Measurements from ENCODE around the gene DNMT1.
"Not testable (repeated sequence)": the region's sequence is repeated elsewhere in the genome, so short reads cannot be mapped to it uniquely, and the experiment has no call there.

DNMT1 gene

GRCh38 chr19:10182847-10183246 is 11.9 kb downstream of the DNMT1 start:
- no peak overlapping the region for H3K4me3 ChIP-seq (ENCODE audit: low read length)
- TF ChIP-seq ZNF274 (IDR thresholded peaks at IDR 0.05; ENCODE audit: low read depth, low read length): no peak

- no peak overlapping the region for H3K4me3 ChIP-seq (ENCODE audit: low read length)
- TF ChIP-seq ZNF274 (IDR thresholded peaks at IDR 0.05; ENCODE audit: low read depth, low read length): no peak
Measured at GRCh38 chr19:10182076-10182475, 12.7 kb downstream of the DNMT1 start.

- no peak overlapping the region for H3K4me3 ChIP-seq (ENCODE audit: low read length)
Measured at GRCh38 chr19:10180459-10180858, 14.3 kb downstream of the DNMT1 start.

DNA sequence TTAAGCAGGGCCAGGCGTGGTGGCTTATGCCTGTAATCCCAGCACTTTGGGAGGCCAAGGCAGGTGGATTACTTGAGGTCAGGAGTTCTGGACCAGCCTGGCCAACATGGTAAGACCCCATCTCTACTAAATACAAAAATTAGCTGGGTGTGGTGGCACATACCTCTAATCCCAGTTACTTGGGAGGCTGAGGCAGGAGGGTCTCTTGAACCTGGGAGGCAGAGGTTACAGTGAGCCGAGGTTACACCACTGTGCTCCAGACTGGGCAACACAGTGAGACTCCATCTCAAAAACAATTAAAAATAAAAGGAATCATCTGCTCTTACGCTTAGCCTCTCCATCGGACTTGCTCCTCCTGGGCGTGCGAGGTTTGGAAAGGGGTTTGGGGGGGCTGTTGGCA is 14.7 kb downstream of the DNMT1 start:
- H3K4me3 ChIP-seq (ENCODE audit: low read length): not testable (repeated sequence)

More at GRCh38 chr19:10180459-10180858, 14.3 kb downstream of the DNMT1 start:
- TF ChIP-seq ZNF274 (IDR thresholded peaks at IDR 0.05; ENCODE audit: low read depth, low read length): no peak

DNA sequence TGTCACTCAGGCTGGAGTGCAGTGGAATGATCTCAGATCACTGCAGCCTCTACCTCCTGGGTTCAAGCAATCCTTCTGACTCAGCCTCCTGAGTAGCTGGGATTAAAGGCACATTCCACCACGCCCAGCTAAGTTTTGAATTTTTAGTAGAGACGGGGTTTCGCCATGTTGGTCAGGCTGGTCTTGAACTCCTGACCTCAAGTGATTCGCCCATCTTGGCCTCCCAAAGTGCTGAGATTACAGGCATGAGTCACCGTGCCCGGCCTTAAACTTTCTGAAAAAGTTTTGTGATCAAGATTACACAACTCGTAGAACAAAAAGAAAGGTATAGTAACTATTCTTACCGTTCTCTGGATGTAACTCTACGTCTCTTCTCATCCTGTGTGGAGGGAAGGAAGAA is 21.2 kb downstream of the DNMT1 start:
- TF ChIP-seq ZNF274 (IDR thresholded peaks at IDR 0.05; ENCODE audit: low read depth, low read length): no peak
- H3K4me3 ChIP-seq (ENCODE audit: low read length): no peak overlapping the region

GRCh38 chr19:10168386-10168948 is 26.3 kb downstream of the DNMT1 start:
- H3K4me3 ChIP-seq (ENCODE audit: low read length): no peak overlapping the region
- TF ChIP-seq ZNF274 (IDR thresholded peaks at IDR 0.05; ENCODE audit: low read depth, low read length): no peak

DNA sequence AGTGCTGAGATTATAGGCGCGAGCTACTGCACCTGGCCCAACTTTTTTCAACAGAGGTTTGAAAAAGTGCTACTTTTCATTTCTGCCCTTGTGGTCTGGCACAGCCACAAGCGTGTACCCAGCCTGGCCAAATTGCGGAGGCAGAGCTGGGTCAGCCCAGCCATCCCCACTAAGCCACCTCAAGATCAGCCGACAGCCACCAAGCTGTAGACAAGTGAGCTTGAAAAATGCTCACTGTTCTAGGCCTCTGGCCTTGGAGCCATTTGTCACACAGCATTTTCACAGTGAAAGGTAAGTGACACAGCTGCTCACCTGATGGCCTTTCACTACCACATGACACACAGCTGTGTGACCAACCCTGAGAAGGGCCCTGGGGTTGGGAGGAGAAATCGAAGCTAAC is 27.3 kb downstream of the DNMT1 start:
- TF ChIP-seq ZNF274 (IDR thresholded peaks at IDR 0.05; ENCODE audit: low read depth, low read length): no peak
- no peak overlapping the region for H3K4me3 ChIP-seq (ENCODE audit: low read length)

GRCh38 chr19:10166501-10166900 is 28.3 kb downstream of the DNMT1 start:
- H3K4me3 ChIP-seq (ENCODE audit: low read length): not testable (repeated sequence)

GRCh38 chr19:10166046-10166445 is 28.7 kb downstream of the DNMT1 start:
- no peak for TF ChIP-seq ZNF274 (IDR thresholded peaks at IDR 0.05; ENCODE audit: low read depth, low read length)
- H3K4me3 ChIP-seq (ENCODE audit: low read length): no peak overlapping the region

DNA sequence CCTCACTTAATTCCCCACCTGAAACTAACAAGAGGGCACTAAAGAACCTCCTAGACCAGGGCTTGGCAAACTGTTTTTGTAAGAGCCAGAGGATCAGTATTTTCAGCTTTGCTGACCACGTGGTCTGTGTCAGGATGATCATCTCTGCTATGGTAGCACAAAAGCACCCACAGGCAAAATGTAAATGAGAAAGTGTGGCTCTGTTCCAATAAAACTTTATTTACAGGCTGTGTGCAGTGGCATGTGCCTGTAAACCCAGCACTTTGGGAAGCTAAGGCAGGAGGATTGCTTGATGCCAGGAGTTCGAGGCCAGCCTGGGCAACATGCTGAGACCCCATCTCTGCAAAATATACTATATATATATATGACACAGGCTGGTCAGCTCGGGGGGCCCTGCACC is 31.2 kb downstream of the DNMT1 start:
- TF ChIP-seq ZNF274 (IDR thresholded peaks at IDR 0.05; ENCODE audit: low read depth, low read length): no peak
- no peak overlapping the region for H3K4me3 ChIP-seq (ENCODE audit: low read length)

DNA sequence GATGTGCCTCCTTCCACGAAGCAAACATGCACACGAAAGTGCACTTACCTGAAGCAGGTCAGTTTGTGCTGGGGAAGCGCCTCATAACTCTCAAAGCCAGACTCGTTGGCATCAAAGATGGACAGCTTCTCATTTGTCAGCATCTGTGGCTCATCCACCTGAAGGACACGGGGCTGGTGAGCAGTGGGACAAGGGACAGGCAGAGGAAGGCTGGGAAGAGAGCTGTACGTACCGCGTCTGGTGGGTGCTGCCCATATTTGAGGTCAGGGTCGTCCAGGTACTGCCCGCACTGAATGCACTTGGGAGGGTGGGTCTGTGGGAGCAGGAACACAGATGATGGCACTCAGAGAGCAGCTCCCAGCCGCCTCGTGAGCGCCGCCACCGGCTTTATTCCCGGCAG is 35.1 kb downstream of the DNMT1 start:
- H3K4me3 ChIP-seq (ENCODE audit: low read length): no peak overlapping the region
- TF ChIP-seq ZNF274 (IDR thresholded peaks at IDR 0.05; ENCODE audit: low read depth, low read length): no peak

DNA sequence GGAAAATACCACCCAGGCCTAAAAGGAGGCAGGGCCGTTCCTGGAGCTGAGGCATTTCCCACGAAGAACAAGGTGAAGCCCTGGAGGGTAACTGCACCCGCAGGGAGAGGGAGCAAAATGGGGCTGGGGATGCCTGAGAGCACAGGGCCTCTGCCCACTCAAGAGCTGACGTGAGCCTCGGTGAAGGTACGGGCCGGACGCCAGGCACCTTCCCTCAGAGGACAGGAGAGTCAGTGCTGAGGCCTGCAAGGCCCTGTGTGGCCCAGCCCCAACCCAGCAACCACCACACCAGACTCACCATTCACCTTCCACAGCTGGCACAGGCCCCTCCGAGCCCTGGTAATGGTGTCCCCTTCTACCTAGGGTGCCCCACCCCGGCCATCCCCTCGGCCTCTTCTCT is 36.3 kb downstream of the DNMT1 start:
- no peak for TF ChIP-seq ZNF274 (IDR thresholded peaks at IDR 0.05; ENCODE audit: low read depth, low read length)

DNA sequence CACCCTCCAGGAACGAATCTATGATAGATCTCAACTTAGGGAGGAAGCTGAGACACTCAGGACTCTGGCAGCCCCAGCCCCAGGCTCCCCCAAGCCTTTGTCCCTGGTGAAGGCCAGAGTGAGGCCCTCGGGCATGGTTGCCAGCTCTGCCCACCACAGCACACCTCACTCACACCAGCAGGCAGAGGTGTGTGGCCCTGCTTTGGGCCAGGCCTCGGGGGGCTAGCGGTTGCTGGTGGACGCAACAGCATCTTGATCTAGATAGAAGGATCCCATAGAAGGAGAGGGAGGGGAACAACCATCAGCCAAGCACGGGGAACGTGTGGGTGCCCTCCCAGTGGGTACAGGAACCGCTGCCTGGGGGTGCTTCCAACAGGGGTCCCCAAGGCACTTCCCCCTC is 36.7 kb downstream of the DNMT1 start:
- H3K4me3 ChIP-seq (ENCODE audit: low read length): no peak overlapping the region
- TF ChIP-seq ZNF274 (IDR thresholded peaks at IDR 0.05; ENCODE audit: low read depth, low read length): no peak

More for the DNA sequence above, 36.3 kb downstream of the DNMT1 start:
- no peak overlapping the region for H3K4me3 ChIP-seq (ENCODE audit: low read length)

GRCh38 chr19:10155839-10156238 is 38.9 kb downstream of the DNMT1 start:
- TF ChIP-seq ZNF274 (IDR thresholded peaks at IDR 0.05; ENCODE audit: low read depth, low read length): no peak
- no peak overlapping the region for H3K4me3 ChIP-seq (ENCODE audit: low read length)

GRCh38 chr19:10152100-10152499 is 42.7 kb downstream of the DNMT1 start:
- H3K4me3 ChIP-seq (ENCODE audit: low read length): no peak overlapping the region
- no peak for TF ChIP-seq ZNF274 (IDR thresholded peaks at IDR 0.05; ENCODE audit: low read depth, low read length)

DNA sequence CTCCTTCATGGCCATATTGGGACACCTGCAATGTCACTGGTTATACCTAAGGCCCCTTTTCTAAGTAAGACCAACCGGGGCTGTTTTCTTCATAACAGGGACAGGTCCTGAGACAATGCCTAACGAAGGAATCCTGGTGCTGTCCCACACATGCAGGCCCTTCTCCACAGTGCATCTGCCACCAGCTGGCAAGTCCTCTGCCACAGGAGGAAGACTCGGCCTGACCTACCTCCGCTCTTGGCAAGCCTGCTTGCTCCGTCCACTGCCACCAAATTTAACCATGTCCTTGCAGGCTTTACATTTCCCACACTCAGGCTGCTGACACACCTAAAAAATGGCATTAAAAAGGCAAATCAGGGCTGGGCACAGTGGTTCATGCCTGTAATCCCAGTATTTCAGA is 43.2 kb downstream of the DNMT1 start:
- H3K4me3 ChIP-seq (ENCODE audit: low read length): no peak overlapping the region
- TF ChIP-seq ZNF274 (IDR thresholded peaks at IDR 0.05; ENCODE audit: low read depth, low read length): no peak
